A673 (cell line): ENCODE data around the gene LATS2. TPM values are rescaled to one million over a fixed set of nuclear protein-coding genes. Genes with fewer than 3 reads are reported as not detected.
A peak's percentile ranks its signal among the peaks of the same experiment; 100 is the strongest.

Experiments
- BruUV-seq: library from RNA; stranded (reverse); fragments of 400-500 nt; replicated peaks from 2 replicates; lab custom pipeline; 2021; lab: Mats Ljungman, UMichigan
- CTCF ChIA-PET: fragments of 300-600 bp; sonication (Branson Sonifier 250); formaldehyde crosslinking; loops from one replicate; lab custom pipeline; 2022; ENCODE audit warnings: antibody characterized with exemption; lab: Charles Lee
- POLR2A ChIA-PET: fragments of 300-600 bp; sonication (Branson Sonifier 250); formaldehyde crosslinking; loops from one replicate; lab custom pipeline; 2022; ENCODE audit warnings: antibody characterized with exemption; ENCODE audit not compliant: low non-redundant PET; lab: Charles Lee
- DNase-seq: peaks from one replicate; pipeline ENCODE4 v3.0.0-alpha.2; 2015; ENCODE audit warnings: low spot score
- H3K27ac ChIP-seq: fragments of 200-600 bp; sonication (generic); 2 replicates; pipeline ENCODE4 v1.5.1; 2016; ENCODE audit warnings: mixed run types, low read depth, mild to moderate bottlenecking, mixed read lengths, antibody characterized with exemption, low read length; ENCODE audit not compliant: poor library complexity, severe bottlenecking
- H3K27me3 ChIP-seq: fragments of 200-600 bp; sonication (generic); replicated peaks from 2 replicates; pipeline ENCODE4 v1.6.1; 2017; ENCODE audit warnings: mixed run types, low read depth, mild to moderate bottlenecking, mixed read lengths, antibody characterized with exemption, low read length; ENCODE audit not compliant: insufficient read depth, poor library complexity
- H3K36me3 ChIP-seq: fragments of 200-600 bp; sonication (generic); 2 replicates; pipeline ENCODE4 v1.6.1; 2016; ENCODE audit warnings: mixed run types, mild to moderate bottlenecking, mixed read lengths, antibody characterized with exemption, low read length; ENCODE audit not compliant: insufficient read depth, poor library complexity, severe bottlenecking
- H3K4me1 ChIP-seq: fragments of 200-600 bp; sonication (generic); 2 replicates; pipeline ENCODE4 v1.6.1; 2017; ENCODE audit warnings: mixed run types, mild to moderate bottlenecking, mixed read lengths, antibody characterized with exemption, low read length; ENCODE audit not compliant: insufficient read depth, poor library complexity, severe bottlenecking
- H3K4me3 ChIP-seq: fragments of 200-600 bp; sonication (generic); 2 replicates; pipeline ENCODE4 v1.5.1; 2016; ENCODE audit warnings: low read depth, mixed run types, mild to moderate bottlenecking, mixed read lengths, low read length; ENCODE audit not compliant: poor library complexity, severe bottlenecking
- H3K9me3 ChIP-seq: fragments of 200-600 bp; sonication (generic); 2 replicates; pipeline ENCODE4 v1.6.1; 2016; ENCODE audit warnings: mixed run types, low read depth, mild to moderate bottlenecking, mixed read lengths, antibody characterized with exemption, low read length; ENCODE audit not compliant: poor library complexity, severe bottlenecking
- EZH2 ChIP-seq: fragments of 200-600 bp; sonication (generic); IDR thresholded peaks from 2 replicates; pipeline ENCODE4 v1.6.1; 2017; ENCODE audit warnings: borderline replicate concordance, low read depth, mild to moderate bottlenecking, mixed read lengths, antibody characterized with exemption, low read length; ENCODE audit not compliant: poor library complexity, severe bottlenecking
- intact Hi-C: fragments of 100-400 bp; cut with micrococcal nuclease; formaldehyde crosslinking; loops from one replicate; pipeline ENCODE4 v1.10.0; 2022; ENCODE audit not compliant: unreplicated experiment
- total RNA-seq: library from RNA; stranded (reverse); gene quantifications from 2 replicates; pipeline ENCODE4 v1.2.3, GENCODE V29; 2021
- TF ChIP-seq, protein P1 (sequence below): fragments of 300-800, 200-600 bp; sonication (generic); conservative IDR thresholded peaks from 2 replicates; pipeline ENCODE4 v1.5.1; 2017; ENCODE audit warnings: low read depth, mild to moderate bottlenecking, antibody characterized with exemption, low read length, moderate library complexity, mixed read lengths

The LATS2 gene
- total RNA-seq, 1 experiment from 2014 or later, result 13.1 TPM

- no peak for DNase-seq
- no peaks in the 10 kb centered on the region for H3K36me3 ChIP-seq
- H3K9me3 ChIP-seq, result no peaks in the 10 kb centered on the region
- H3K4me3 ChIP-seq, result peak overlapping the region; percentile 99
- peaks cover 22% of the 10 kb centered on the region for H3K4me1 ChIP-seq
- no TSS peak for BruUV-seq
- TF ChIP-seq, protein P1, sequence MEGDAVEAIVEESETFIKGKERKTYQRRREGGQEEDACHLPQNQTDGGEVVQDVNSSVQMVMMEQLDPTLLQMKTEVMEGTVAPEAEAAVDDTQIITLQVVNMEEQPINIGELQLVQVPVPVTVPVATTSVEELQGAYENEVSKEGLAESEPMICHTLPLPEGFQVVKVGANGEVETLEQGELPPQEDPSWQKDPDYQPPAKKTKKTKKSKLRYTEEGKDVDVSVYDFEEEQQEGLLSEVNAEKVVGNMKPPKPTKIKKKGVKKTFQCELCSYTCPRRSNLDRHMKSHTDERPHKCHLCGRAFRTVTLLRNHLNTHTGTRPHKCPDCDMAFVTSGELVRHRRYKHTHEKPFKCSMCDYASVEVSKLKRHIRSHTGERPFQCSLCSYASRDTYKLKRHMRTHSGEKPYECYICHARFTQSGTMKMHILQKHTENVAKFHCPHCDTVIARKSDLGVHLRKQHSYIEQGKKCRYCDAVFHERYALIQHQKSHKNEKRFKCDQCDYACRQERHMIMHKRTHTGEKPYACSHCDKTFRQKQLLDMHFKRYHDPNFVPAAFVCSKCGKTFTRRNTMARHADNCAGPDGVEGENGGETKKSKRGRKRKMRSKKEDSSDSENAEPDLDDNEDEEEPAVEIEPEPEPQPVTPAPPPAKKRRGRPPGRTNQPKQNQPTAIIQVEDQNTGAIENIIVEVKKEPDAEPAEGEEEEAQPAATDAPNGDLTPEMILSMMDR, result no peak
- TF ChIP-seq EZH2, result no peak
- POLR2A ChIA-PET, result interaction anchor here (1.0 kb wide), 1 partner anchor 25 kb away, joined by 3 read pairs; no protein-coding TSS in a partner anchor
- CTCF ChIA-PET, result no interaction called here
- intact Hi-C loops, result loop anchor here (5.0 to 10.0 kb wide), 2 partner anchors 75 to 117 kb away; no protein-coding TSS in a partner anchor
- peak overlapping the region; percentile 93 for H3K27ac ChIP-seq
- H3K27me3 ChIP-seq, result no peaks in the 10 kb centered on the region
Observed at GRCh38 chr13:21059641-21060337, 1.6 kb downstream of the LATS2 start.

DNA sequence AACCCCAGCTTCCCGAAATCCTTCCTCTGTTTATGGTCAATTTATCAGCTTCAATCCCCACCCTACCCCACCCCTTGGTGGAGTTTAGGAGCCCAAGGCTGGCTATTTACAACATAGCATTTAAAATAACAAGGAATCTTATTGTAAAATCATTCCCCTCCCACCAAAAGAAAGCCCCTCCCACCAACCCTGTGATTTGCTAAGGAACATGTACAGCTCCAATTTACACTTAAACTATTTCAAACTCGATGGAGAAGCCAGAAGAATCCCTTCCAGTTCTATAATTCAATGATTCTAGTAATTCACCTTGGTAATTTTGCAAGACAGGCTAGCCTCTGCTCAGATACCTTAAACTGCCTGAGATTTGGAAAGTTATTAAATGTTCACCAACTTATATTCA lies 3.0 kb downstream of the LATS2 start:
- Histone ChIP-seq H3K4me1 (peaks cover 22% of the 10 kb centered on the region), H3K27me3 (no peaks in the 10 kb centered on the region), H3K9me3 (no peaks in the 10 kb centered on the region), H3K4me3 (no peak overlapping the region), H3K27ac (no peak overlapping the region), H3K36me3 (no peaks in the 10 kb centered on the region)
- CTCF ChIA-PET, result no interaction called here
- peak; percentile 35 for DNase-seq
- intact Hi-C loops, result no loop called here
- POLR2A ChIA-PET, result no interaction called here
- BruUV-seq, result no TSS peak
- no peak for TF ChIP-seq EZH2
- TF ChIP-seq, protein P1, result no peak

DNA sequence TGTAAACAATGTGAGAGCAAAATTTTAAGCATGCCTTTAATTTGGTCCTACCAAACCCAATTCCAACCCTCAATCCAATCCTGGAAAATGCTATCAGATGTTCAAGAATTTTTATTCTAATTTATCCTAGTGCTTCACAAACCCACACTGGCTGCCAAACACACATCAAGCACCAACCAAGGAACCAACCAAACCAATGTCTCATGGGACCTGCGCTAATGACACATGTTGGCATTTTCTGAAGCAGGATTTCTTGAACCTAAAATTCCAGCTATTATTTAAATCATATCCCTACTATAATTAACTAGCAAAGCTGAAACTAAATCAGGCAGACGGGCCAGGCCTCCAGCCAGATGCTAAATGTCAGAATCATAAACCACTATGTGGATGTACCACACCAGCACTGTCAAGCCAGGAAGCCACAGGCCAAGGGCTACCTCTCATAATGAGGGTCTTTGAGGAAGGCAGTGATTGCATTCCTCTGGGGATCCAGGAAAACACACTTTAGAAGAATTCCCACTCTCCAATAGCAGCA lies 5.8 kb downstream of the LATS2 start:
- H3K4me1 ChIP-seq, result peaks cover 18% of the 10 kb centered on the region
- no peaks in the 10 kb centered on the region for H3K27me3 ChIP-seq
- BruUV-seq, result no TSS peak
- H3K27ac ChIP-seq, result no peak overlapping the region
- no peak overlapping the region for H3K4me3 ChIP-seq
- intact Hi-C loops, result no loop called here
- TF ChIP-seq, protein P1, result no peak
- TF ChIP-seq EZH2, result no peak
- ChIA-PET CTCF (interaction anchor here (0.5 kb wide), 1 partner anchor 14 kb away, joined by 4 read pairs; no protein-coding TSS in a partner anchor), POLR2A (no interaction called here)
- DNase-seq, result no peak
- no peaks in the 10 kb centered on the region for H3K36me3 ChIP-seq
- no peaks in the 10 kb centered on the region for H3K9me3 ChIP-seq
